ENCODE measurements around the gene SNX15.
A peak's percentile ranks its signal among the peaks of the same experiment; 100 is the strongest.

GRCh38 chr11:65047581-65048422, 20.6 kb downstream of the SNX15 start:
- no peak for TF ChIP-seq CTCF (IDR thresholded peaks at IDR 0.05 in 8 of 11, conservative IDR thresholded peaks at IDR 0.05 in 3 of 11)
- TF ChIP-seq POLR2AphosphoS5 (IDR thresholded peaks at IDR 0.05) = peak in 2 of 3 donors; percentile 18 to 45
